Activated T-cell treated with anti-CD3 and anti-CD28 coated beads for 48 hours (primary cell): ENCODE measurements around the gene CLEC4M.
"Not testable (repeated sequence)": the region's sequence is repeated elsewhere in the genome, so short reads cannot be mapped to it uniquely, and the experiment has no call there.

ENCODE experiments used
- DNase-seq: peaks from one replicate; pipeline ENCODE4 v3.0.0-alpha.2; 2020; ENCODE audit warnings: low read depth

CLEC4M gene

DNA sequence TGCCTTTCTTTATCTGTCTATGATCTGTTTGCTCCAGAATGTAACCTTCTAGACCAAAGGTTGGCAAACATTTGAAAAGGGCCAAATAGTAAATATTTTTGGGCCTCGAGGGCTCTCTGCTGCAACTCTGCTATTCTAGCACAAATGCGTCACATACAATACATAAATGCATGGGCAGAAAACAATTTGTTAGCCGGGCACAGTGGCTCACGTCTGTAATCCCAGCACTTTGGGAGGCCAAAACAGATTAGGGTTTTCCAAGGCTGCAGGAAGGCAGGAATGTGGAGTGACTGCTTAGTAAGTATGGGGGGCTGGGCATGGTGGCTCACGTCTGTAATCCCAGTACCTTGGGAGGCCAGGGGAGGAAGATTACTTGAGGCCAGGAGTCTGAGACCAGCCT is 45.1 kb downstream of the CLEC4M start:
- no peak for DNase-seq

GRCh38 chr19:7811989-7812388 is 48.9 kb downstream of the CLEC4M start:
- no peak for DNase-seq

DNA sequence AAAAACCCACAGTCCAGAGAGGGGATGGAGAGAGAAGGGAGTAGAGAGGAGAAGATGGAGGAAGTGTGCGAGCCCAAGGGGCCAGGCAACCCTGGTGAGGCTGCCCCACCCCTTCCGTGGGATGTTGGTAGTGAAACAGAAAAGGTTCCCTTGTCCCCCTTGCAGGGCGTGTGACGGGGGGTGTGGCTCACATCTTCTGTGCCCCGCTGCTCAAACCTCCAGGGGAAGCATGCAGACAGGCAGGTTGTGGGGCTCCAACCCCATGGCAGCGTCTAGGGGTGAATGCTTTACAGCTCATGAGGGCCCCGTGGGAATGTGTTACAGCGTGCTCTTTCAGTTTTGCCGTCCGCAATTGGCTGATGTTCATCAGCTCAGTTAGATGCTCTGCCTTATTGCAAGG is 52.3 kb downstream of the CLEC4M start:
- DNase-seq, result no peak

DNA sequence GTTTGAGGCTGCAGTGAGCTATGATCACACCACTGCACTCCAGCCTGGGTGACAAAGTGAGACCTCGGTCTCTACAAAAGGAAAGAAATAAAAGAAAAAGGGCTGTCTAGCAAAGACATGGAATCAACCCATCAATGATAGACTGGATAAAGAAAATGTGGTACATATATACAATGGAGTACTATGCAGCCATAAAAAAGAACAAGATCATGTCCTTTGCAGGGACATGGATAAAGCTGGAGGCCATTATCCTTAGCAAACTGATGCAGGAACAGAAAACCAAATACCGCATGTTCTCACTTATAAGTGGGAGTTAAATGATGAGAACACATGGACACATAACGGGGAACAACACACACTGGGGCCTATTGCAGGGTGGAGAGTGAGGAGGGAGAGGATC is 53.0 kb downstream of the CLEC4M start:
- DNase-seq, result not testable (repeated sequence)

DNA sequence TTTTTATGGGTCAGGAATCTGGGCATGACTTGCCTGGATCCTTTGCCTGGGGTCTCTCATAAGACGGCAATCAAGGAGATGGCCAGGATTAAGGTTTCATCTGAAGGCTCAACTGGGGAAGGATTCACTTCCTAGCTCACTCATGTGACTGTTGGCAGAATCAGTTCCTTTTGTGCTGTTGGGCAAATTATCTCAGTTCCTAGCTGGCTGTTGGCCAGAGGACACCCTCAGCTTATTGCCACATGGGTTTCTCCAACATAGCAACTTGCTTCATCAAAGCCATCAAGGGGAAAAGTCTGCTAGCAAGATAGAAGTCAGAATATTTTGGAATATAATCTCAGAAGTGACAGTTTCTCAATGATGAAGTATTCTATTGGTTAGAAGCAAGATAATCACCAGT is 54.8 kb downstream of the CLEC4M start:
- no peak for DNase-seq

DNA sequence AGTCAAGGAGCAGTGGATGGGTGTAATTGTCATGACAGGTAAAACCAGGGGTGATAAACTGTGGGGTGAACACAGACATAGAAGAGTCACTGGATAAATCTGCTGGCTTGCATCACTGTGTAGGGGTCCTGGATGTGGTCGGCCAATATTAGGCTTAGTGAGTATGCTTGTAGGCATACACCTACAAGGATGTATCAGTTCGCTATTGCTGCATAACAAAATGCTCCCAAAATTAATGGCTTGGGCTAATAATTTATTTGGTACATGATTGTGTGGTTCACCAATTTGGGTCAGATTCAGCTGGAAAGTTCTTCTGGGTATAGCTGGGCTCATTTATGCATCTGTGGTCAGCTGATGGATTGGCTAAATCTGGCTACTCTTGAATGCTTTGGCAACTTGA is 55.8 kb downstream of the CLEC4M start:
- DNase-seq, result no peak
